K562 (cell line): ENCODE measurements around the gene INO80C. TPM values are rescaled to one million over a fixed set of nuclear protein-coding genes. Genes with fewer than 3 reads are reported as not detected.

Experiments
- C11orf30 ChIP-seq: fragments of 450-650 bp; IDR thresholded peaks from 2 replicates; pipeline ENCODE4 v1.6.1; 2016; ENCODE audit warnings: low read depth, mild to moderate bottlenecking
- CBFA2T3 ChIP-seq: fragments of 450-650 bp; IDR thresholded peaks from 2 replicates; pipeline ENCODE4 v1.6.1; 2017
- DLX4 ChIP-seq: fragments of 250-450 bp; sonication (Bioruptor Pico); IDR thresholded peaks from 2 replicates; pipeline ENCODE4 v1.6.1; 2021; ENCODE audit warnings: mild to moderate bottlenecking
- DPF2 ChIP-seq: fragments of 450-650 bp; IDR thresholded peaks from 2 replicates; pipeline ENCODE4 v1.6.1; 2016
- FOXJ3 ChIP-seq: sonication (generic); formaldehyde crosslinking; IDR thresholded peaks from 2 replicates; pipeline ENCODE4 v1.4.0; 2020; ENCODE audit warnings: mild to moderate bottlenecking, missing genetic modification reagents
- GATAD2A ChIP-seq: fragments of 450-650 bp; IDR thresholded peaks from 2 replicates; pipeline ENCODE4 v1.6.1; 2017
- HNRNPUL1 ChIP-seq: fragments of 200-400 bp; formaldehyde crosslinking; IDR thresholded peaks from 2 replicates; pipeline ENCODE4 v1.6.1; 2017; ENCODE audit warnings: low read length
- KDM4B ChIP-seq, 2 experiments: fragments of 450-650 bp in 1 of 2; sonication (generic) in 1 of 2; IDR thresholded peaks; 2 replicates each; pipeline ENCODE4 v1.6.1; 2016 to 2017; ENCODE audit warnings: borderline replicate concordance in 2 of 2, antibody characterized with exemption in 1 of 2, low read depth in 1 of 2, mild to moderate bottlenecking in 1 of 2
- MNT ChIP-seq, 2 experiments: fragments of 450-650 bp; conservative IDR thresholded peaks; 2 replicates each; pipeline ENCODE4 v1.6.1; 2017; ENCODE audit warnings: mild to moderate bottlenecking in 2 of 2, moderate library complexity in 2 of 2
- NFE2L1 ChIP-seq: fragments of 450-650 bp; IDR thresholded peaks from 2 replicates; pipeline ENCODE4 v1.6.1; 2016; ENCODE audit warnings: missing genetic modification characterization, low read depth, mild to moderate bottlenecking, missing compliant biosample characterization, moderate library complexity, borderline replicate concordance
- NFRKB ChIP-seq: fragments of 450-650 bp; IDR thresholded peaks from 2 replicates; pipeline ENCODE4 v1.6.1; 2016; ENCODE audit warnings: low read depth
- NKRF ChIP-seq: fragments of 450-650 bp; IDR thresholded peaks from 2 replicates; pipeline ENCODE4 v1.6.1; 2016; ENCODE audit warnings: borderline replicate concordance
- RFX1 ChIP-seq: fragments of 450-650 bp; IDR thresholded peaks from 2 replicates; pipeline ENCODE4 v1.6.1; 2016; ENCODE audit warnings: mild to moderate bottlenecking, moderate library complexity
- SMARCC2 ChIP-seq: fragments of 450-650 bp; IDR thresholded peaks from 2 replicates; pipeline ENCODE4 v1.6.1; 2017; ENCODE audit warnings: antibody characterized with exemption, moderate library complexity, mild to moderate bottlenecking, low read depth
- TCF7 ChIP-seq: sonication (generic); IDR thresholded peaks from 2 replicates; pipeline ENCODE4 v1.6.1; 2016; ENCODE audit warnings: antibody characterized with exemption, borderline replicate concordance
- TCFL5 ChIP-seq: fragments of 250-450 bp; sonication (Bioruptor Pico); conservative IDR thresholded peaks from 2 replicates; pipeline ENCODE4 v1.6.1; 2021; ENCODE audit warnings: mild to moderate bottlenecking, moderate library complexity, matching md5 sums
- TFE3 ChIP-seq: fragments of 450-650 bp; formaldehyde crosslinking; IDR thresholded peaks from 2 replicates; pipeline ENCODE4 v1.4.0; 2020; ENCODE audit warnings: mild to moderate bottlenecking, mixed read lengths
- UBTF ChIP-seq, 2 experiments: IDR thresholded peaks; 2 replicates each; pipeline ENCODE4 v1.6.1; 2012; ENCODE audit warnings: improper control_type of control experiment in 2 of 2, low read depth in 2 of 2, low read length in 2 of 2, borderline replicate concordance in 1 of 2
- ZNF232 ChIP-seq: sonication (generic); formaldehyde crosslinking; IDR thresholded peaks from 2 replicates; pipeline ENCODE4 v1.8.0; 2022; ENCODE audit warnings: mild to moderate bottlenecking, missing genetic modification reagents
- ZNF384 ChIP-seq: IDR thresholded peaks from 2 replicates; pipeline ENCODE4 v1.6.1; 2012; ENCODE audit warnings: low read depth, low read length, improper control_type of control experiment
- ZNF436 ChIP-seq: fragments of 250-450, 450-650 bp; sonication (Bioruptor Pico); formaldehyde crosslinking; IDR thresholded peaks from 2 replicates; pipeline ENCODE4 v1.7.0; 2020; ENCODE audit warnings: mild to moderate bottlenecking
- polyA plus RNA-seq, 8 experiments: library from polyadenylated mRNA; depleted of rRNA in 4 of 8; stranded (reverse) in 5 of 8; unstranded in 3 of 8; fragments of >200 nt; fragmentation: Nextera tagmentation in 2 of 8; fragmentation: Illumina TruSeq in 1 of 8; extraction: Ambion mirVana in 2 of 8; extraction: Trizol in 1 of 8; gene quantifications; 2 replicates each; pipeline versions ENCODE4 v1.2.1 to v1.2.3, GENCODE V29; 2011 to 2014; ENCODE audit warnings: inconsistent platforms in 1 of 8, missing spikeins in 1 of 8
- total RNA-seq, 7 experiments: library from RNA; depleted of rRNA in 6 of 7; stranded (reverse); fragments of >200 nt in 6 of 7; fragmentation: Illumina TruSeq in 2 of 7; extraction: Trizol in 2 of 7; gene quantifications; 2 replicates each; pipeline versions ENCODE4 v1.2.1 to v1.2.3, GENCODE V29; 2011 to 2021; ENCODE audit warnings: low replicate concordance in 1 of 7

The INO80C gene
- total and polyA plus RNA-seq, 9 of the 15 experiments (the other 6 are each of a cell fraction or from before 2014, with no cell fraction given), result 14.3 to 53.3 (median 46.6) TPM

- no peak for TF ChIP-seq GATAD2A
- TF ChIP-seq C11orf30, result no peak
- TF ChIP-seq NFE2L1 (tag), result no peak
- TF ChIP-seq RFX1, result peak; percentile 27
- no peak for TF ChIP-seq UBTF (IDR thresholded peaks at IDR 0.05; ENCODE audit: borderline replicate concordance in 1 of 2, low read depth in 2 of 2, low read length in 2 of 2)
- TF ChIP-seq ZNF436 (CRISPR knock-in tag), result no peak
- peak; percentile 51; the same call in 1 of the 2 replicates for TF ChIP-seq DPF2
- TF ChIP-seq MNT (conservative IDR thresholded peaks at IDR 0.05), result peak; percentile 46 to 66; a peak in 2 of 4 replicates
- TF ChIP-seq NFRKB, result no peak
- no peak for TF ChIP-seq TCF7
- no peak for TF ChIP-seq KDM4B (IDR thresholded peaks at IDR 0.05; ENCODE audit: borderline replicate concordance in 2 of 2, low read depth in 1 of 2)
- no peak for TF ChIP-seq HNRNPUL1
- TF ChIP-seq ZNF384, result peak; percentile 89
- TF ChIP-seq TCFL5 (CRISPR knock-in tag), result no peak
- no peak for TF ChIP-seq DLX4 (CRISPR knock-in tag)
- no peak for TF ChIP-seq NKRF
- TF ChIP-seq ZNF232 (CRISPR knock-in tag), result no peak
- peak; percentile 53; the same call in 1 of the 2 replicates for TF ChIP-seq SMARCC2
- no peak for TF ChIP-seq TFE3 (CRISPR knock-in tag)
- peak; percentile 72 for TF ChIP-seq CBFA2T3
- no peak for TF ChIP-seq FOXJ3 (CRISPR knock-in tag)
Measured at GRCh38 chr18:35506024-35506712, 8.4 kb upstream of the INO80C start (continued).
